CD4-positive, alpha-beta T cell treated with Interleukin-21 for 1 hour (primary cell): Measurements from ENCODE around the gene SRA1.
"Not testable (repeated sequence)": the region's sequence is repeated elsewhere in the genome, so short reads cannot be mapped to it uniquely, and the experiment has no call there.

Source experiments
- DNase-seq: peaks from one replicate; pipeline ENCODE4 v3.0.0-alpha.2; 2020

The SRA1 gene

GRCh38 chr5:140557136-140557805 is at the start of gene SRA1:
SRA1 (minus strand) TSS chr5:140557473; CDS start chr5:140557452, 21 bp downstream.
- peak; percentile 88 for DNase-seq

- DNase-seq, result no peak
Measured at GRCh38 chr5:140607031-140607430, 49.8 kb upstream of the SRA1 start.

DNA sequence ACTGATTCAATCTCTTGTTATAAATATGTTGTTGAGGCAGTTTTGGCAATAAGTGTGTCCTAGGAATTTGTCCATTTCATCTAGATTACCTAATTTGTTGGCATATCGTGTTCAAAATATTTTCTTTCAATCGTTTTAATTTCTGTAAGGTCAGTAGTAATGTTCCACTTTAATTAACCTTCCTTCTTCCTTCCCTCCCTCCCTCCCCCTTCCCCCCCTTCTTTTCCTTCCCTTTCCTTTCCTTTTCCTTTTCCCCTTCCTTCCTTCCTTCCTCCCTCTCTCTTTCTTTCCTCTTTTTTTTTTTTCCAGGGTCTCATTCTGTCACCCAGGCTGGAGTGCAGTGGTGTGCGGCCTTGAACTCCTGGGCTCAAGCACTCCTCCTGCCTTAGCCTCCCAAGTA is 48.6 kb upstream of the SRA1 start:
- no peak for DNase-seq

- DNase-seq, result no peak
Measured at GRCh38 chr5:140603734-140604133, 46.5 kb upstream of the SRA1 start.

- DNase-seq, result not testable (repeated sequence)
Measured at GRCh38 chr5:140603446-140603698, 46.1 kb upstream of the SRA1 start.

- DNase-seq, result no peak
Measured at GRCh38 chr5:140602147-140602546, 44.9 kb upstream of the SRA1 start.

GRCh38 chr5:140600096-140600495 is 42.8 kb upstream of the SRA1 start:
- no peak for DNase-seq

DNA sequence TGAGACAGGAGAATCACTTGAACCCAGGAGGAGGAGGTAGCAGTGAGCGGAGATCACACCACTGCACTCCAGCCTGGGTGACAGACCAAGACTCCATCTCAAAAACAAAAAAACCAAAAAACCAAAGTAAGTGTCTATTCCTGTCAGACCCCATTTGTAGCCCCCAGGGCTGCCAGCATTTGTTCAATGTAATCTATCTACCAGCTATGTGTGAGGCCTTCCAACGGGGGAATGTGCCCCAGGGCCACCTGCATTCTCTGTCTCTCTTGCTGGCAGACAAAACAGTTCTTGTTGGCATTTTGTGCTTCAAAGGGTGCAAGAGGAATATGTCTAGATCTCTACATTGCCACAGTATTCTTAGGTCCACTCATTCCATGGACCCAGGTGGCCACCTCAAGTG is 41.6 kb upstream of the SRA1 start:
- DNase-seq, result no peak

DNA sequence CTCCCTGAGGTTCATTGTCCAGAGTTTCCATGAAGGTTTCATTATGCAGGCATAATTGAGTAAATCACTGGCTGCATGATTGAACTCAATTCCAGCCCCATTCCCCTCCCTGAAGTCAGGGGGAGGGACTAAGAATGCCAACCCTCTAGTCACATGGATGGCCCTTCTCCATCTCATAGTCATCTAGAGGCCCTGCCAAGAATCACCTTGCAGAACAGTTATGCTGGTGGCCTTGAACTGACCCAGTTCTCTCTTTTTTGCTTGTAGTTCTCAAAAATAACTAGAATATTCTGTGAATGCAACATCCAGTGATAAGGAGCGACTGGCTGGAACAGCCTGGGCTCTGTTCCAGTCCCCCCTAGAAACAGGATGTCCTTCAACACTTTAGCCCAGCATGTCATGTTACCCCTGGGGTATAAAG is 39.1 kb upstream of the SRA1 start:
- DNase-seq, result no peak

- peak; percentile 11 for DNase-seq
Measured at GRCh38 chr5:140595538-140596300, 38.4 kb upstream of the SRA1 start.

DNA sequence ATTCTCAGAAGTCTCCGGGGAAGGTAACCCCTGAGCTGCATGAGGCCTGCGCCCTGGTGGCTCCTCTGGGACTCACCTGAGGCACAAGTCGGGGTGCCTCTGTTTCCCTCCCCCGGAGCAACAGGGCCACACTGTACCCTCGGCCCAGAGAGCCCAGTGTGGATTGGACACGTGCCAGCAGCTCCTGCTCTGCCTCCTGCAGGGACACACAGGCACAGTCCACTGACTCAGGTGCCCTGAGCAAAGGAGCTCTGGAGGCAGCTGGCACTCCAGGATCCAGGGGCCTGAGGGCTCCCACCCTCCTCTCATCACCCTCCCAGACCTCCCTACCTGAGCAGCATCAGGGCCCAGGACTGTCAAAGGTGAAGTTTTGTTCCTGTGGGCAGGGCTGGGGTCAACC is 36.9 kb upstream of the SRA1 start:
- DNase-seq, result no peak

GRCh38 chr5:140593070-140593469 is 35.8 kb upstream of the SRA1 start:
- not testable (repeated sequence) for DNase-seq

GRCh38 chr5:140591747-140592372 is 34.6 kb upstream of the SRA1 start:
- no peak for DNase-seq

- DNase-seq, result no peak
Measured at GRCh38 chr5:140590861-140591260, 33.6 kb upstream of the SRA1 start.

DNA sequence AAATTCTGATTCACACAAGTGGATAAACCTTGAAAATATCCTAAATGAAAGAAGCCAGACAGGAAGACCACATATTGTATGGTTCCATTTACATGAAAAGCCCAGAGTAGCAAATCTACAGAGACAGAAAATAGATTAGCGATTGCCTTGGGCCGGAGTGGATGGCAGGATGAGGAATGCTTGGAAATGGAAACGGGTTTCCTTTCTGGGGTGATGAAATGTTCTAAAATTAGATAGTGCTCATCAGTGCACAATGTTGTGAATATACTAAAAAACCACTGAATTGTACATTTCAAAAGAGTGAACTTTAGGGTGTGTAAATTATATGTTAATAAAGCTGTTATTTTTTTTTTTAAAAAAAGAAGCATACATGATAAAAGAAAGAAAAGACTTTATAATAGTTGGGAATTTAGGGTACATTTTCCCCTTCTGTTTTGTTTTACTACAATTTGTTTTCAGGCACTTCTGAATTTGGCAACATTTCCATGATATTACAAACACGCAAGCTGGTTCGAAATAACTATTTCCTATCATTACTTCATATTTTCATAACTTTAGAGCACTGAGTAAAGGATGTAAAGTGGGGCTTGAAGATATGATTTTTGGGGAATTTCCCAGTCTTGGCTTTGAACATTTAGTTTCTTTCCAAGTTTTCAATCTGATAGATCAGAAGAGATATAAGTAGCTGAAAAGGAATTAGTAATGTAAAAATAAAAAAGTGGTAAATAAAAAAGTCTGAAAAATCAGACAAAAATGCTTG is 31.2 kb upstream of the SRA1 start:
- no peak for DNase-seq

DNA sequence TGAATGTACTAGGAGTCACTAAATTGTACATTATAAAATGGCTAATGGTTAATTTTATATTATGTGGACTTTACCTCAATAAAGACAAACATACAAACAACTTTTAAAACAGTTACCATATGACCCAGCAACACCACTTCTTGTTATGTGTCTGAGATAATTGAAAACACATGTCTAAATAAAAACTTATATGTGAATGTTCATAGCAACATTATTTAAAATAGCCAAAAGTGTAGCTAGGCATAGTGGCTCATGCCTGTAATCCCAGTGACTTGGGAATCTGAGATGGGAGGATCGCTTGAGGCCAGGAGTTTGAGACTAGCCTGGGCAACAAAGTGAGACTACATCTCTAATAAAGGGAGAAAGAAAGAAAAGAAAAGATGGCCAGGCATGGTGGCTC is 30.2 kb upstream of the SRA1 start:
- no peak for DNase-seq

- DNase-seq, result not testable (repeated sequence)
Measured at GRCh38 chr5:140579188-140579747, 22.0 kb upstream of the SRA1 start.

- DNase-seq, result no peak
Measured at GRCh38 chr5:140576776-140577201, 19.5 kb upstream of the SRA1 start.

- no peak for DNase-seq
Measured at GRCh38 chr5:140575309-140575708, 18.0 kb upstream of the SRA1 start.

- DNase-seq, result no peak
Measured at GRCh38 chr5:140574165-140574564, 16.9 kb upstream of the SRA1 start.

GRCh38 chr5:140573683-140574082 is 16.4 kb upstream of the SRA1 start:
- no peak for DNase-seq

- DNase-seq, result no peak
Measured at GRCh38 chr5:140571105-140571504, 13.8 kb upstream of the SRA1 start.

GRCh38 chr5:140570488-140570887 is 13.2 kb upstream of the SRA1 start:
- no peak for DNase-seq
